NCI-H69 (cell line): ENCODE results near the gene AQP5.
A peak's percentile ranks its signal among the peaks of the same experiment; 100 is the strongest.

Experiments used
- DNase-seq: peaks from one replicate; lab custom pipeline; 2025; lab: John Stamatoyannopoulos, UW

Gene AQP5

GRCh38 chr12:49932533-49933130, 29.0 kb upstream of the AQP5 start:
- no peak for DNase-seq

- DNase-seq, result no peak
Observed at GRCh38 chr12:49933796-49934195, 27.9 kb upstream of the AQP5 start.

GRCh38 chr12:49934505-49934904, 27.2 kb upstream of the AQP5 start:
- DNase-seq, result no peak

DNA sequence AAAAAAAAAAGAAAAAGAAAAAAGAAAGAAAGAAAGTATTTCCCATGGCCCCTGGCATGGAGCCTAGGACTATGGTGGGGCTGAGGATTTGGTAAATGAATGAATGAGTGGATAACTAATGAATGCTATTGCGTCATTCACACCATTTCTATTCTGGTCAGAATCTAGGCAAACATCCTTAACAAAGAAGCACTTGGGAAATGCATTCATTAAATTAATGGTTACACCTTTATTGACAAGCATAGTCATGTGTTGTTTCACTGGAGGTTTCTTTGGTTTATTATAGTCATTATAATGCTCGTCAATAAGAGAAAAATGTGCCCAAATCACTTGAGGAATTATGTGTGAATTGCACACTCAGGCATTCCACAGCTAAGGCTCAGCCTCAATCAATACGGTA, 24.7 kb upstream of the AQP5 start:
- peak; percentile 33 for DNase-seq

- DNase-seq, result no peak
Observed at GRCh38 chr12:49937639-49938300, 23.9 kb upstream of the AQP5 start.

- DNase-seq, result no peak
Observed at GRCh38 chr12:49939307-49939706, 22.4 kb upstream of the AQP5 start.

DNA sequence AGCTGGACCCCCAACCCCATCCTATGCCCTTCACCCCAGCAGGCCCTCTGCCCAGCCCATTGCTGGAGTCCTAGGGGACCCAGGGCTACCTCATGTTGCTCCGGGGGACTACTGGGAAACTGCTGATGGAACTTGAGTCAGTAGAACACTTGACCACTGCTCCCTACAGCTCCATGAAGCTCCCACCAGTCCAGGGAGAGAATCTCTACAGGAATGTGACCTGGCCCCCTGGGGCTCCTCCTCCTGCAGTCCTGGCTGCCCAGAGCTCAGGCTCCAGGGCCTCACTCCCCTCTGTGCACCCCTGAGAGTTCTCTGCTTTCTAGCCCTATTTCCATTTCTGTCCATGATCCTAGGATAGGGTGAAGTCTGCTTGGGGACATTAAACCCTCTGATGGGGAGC, 22.0 kb upstream of the AQP5 start:
- DNase-seq, result no peak

DNA sequence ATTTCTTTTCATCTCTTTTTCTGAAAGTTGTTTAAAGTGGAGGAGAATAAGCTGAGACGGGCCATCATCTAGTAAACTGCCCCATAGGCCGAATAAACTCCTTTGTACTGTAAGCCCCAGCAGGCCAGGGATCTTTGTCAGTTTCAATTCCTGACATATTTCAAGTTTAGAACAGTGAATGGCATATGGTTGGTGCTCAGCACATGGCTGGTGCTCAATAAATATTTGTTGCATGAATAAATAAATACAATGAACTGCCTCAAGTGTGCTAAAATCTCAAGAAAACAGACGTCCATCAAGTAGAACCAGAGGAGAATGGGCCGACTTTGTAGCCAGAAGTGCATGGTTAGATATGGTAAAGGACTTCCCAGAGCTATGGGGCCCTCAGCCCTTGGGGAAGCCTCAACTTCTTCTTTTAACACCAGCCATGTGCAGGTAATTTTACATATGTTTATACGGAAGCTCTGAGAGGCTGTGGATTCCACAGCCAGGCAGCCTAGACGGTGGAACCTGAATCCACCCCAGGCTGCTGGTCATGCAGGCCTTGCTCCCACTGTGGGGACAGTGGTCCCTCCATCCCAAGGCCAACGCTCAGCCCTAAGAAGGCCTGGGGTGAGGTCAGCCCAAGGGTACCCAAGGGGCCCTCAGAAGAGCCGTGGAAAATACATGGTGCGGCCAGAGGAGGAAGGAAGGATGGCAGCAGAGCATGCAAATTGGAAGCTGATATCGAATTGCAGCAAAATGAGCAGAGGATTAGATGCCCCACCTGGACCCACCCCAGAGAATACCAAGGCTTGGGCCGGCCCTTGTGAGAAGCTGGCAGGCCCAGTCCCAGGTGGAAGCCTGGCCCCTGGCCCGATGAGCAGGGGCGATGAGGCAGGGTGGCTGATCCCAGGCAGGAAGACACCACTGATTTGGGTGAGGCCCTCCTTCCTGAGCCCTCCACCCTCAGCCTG, 19.8 kb upstream of the AQP5 start:
- no peak for DNase-seq

- DNase-seq, result no peak
Observed at GRCh38 chr12:49942512-49942893, 19.2 kb upstream of the AQP5 start.

GRCh38 chr12:49942921-49943624, 18.6 kb upstream of the AQP5 start:
- no peak for DNase-seq

GRCh38 chr12:49943625-49943960, 18.1 kb upstream of the AQP5 start:
- no peak for DNase-seq

- no peak for DNase-seq
Observed at GRCh38 chr12:49944046-49944445, 17.6 kb upstream of the AQP5 start.

GRCh38 chr12:49944718-49945117, 17.0 kb upstream of the AQP5 start:
- no peak for DNase-seq

- peak; percentile 79 for DNase-seq
Observed at GRCh38 chr12:49945394-49946080, 16.1 kb upstream of the AQP5 start.

- DNase-seq, result no peak
Observed at GRCh38 chr12:49946086-49946485, 15.6 kb upstream of the AQP5 start.

DNA sequence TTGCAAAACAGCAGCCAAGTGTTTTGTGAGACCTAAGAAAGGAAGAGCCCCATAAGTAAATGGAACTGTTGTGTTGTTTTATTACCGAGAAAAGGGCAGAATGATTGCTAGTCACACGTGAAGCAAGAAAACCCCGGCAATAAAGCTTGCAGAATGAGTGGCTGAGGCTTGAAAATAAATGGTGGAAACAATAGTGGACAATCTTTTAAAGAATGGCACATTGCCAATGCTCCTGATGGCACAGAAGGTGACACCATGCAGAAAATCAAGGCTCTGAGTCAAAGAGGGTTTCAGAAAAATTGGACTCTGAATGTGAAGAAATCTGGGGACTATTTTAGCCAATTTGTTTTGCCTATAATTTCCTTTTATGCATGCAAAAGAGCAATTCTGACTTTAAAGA, 15.2 kb upstream of the AQP5 start:
- peak; percentile 43 for DNase-seq

DNA sequence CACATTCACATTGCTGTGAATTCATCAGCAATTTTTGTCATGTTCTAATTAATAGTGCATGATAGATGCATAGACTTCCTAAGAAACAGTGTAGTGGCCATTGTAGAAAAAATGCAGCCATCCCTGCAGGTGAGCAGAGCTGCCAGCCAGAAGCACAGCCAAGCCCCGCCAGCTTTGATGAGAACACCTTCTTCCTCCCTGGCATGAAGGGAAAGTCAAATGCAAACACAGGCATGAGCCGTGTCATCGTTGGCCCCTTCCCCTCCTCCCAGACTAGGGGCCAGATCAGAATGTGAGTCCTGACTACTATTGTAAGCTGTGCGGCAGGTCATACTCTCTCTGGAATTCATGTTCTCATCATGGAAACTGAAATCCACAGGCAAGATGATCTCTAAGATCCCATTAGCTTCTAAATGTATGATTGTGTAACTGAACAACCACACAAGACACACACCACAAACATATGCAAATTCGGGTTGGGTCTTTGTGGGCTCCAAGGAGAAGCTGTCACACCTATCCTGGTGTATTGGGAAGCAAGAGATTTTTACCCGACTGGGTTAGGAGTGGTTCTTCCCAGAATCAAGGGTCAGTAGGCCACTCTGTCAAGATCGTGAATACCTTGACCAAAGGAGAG, 14.0 kb upstream of the AQP5 start:
- DNase-seq, result no peak

DNA sequence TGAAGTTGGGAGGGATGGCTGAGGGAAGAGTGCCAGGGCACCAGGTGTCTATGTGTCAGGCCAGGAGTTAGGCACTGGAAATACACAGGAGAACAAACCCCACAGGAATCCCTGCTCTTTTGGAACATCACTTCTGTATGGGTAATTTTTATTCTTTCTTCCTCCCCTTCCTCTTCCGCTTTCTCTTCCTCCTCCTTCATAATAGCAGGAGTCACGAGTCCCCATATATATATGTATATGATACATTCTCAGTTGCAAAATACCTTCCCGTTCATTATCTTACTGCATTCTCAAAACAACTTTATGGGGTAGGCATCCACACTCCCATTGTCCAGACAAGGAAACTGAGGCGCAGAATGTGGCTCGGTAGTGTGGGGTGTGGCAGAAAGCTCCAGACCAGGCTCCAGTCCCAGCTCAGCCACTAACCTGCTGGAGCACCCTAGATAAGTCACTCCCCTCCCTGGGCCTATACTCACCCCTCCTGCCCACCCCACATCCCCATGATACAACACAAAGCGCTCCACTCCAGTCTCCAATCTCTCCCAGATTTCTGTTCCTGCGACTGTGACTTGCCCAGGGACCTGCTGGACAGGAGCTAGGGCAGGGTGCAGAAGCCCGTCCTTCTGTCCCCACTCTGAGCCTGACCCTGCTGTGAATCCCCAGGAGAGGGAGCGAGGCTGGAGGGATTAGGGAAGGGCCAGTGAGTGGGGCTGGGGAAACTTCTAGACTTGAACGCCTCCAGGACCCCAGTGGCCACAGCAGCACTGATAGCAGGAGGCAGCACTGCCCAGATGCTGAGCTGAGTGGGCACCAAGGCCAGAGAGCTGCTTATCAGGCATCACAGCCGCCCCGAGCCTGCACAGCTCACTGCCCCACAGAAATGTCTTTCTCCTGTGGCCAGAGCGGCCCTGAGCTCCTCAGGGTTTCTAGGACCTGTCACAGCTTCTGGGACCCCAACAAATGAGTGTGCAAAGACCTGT, 12.5 kb upstream of the AQP5 start:
- DNase-seq, result no peak

DNA sequence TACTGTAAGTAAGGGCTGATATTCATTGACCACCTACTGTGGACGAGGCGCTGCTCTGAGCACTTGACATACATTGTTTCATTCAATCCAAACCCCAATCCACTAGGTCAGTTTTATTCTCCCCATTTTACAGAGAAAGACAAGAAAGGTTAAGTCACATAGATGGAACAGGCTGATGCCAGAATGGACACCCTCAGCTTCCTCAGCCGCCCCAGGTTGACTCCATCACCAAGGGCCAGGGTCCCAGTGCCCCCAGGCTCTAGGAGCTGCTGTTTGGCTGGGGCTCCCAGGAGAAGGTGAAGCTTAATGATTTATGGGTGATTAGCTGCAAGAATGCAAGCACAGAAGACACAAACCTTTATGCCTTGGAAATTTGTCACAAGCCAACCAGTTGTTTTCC, 11.8 kb upstream of the AQP5 start:
- DNase-seq, result no peak
